ENCODE results near the gene MSMB.

DNA sequence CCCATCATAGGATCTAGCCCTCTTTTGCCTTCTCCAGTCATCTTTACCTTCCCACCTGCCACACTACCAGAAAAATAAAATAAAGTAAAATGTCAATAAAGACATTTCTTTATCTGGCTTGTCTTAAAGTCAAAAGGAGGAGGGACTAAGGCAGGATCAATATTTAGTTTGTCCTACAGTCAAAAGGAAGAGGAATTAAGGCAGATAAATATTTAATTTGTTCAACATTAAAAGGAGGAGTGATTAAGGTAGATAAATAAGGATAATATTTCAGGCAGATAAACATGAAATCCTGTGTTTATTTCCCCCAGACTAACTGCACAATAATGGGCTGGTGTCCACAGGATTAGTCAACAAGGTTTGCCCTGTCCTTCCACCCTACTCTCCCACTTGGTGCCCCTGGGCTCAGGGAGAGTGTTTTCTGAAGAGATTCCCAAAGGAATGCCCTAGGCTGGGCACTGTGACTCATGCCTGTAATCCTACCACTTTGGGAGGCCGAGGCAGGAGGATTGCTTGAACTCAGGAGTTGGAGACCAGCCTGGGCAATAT lies 18.3 kb upstream of the MSMB start:
- TF ChIP-seq GABPA (IDR thresholded peaks at IDR 0.05; ENCODE audit: low read depth) (no peak), POLR2AphosphoS5 (IDR thresholded peaks at IDR 0.05; ENCODE audit: low read depth) (no peak)
- TF ChIP-seq, protein P1, sequence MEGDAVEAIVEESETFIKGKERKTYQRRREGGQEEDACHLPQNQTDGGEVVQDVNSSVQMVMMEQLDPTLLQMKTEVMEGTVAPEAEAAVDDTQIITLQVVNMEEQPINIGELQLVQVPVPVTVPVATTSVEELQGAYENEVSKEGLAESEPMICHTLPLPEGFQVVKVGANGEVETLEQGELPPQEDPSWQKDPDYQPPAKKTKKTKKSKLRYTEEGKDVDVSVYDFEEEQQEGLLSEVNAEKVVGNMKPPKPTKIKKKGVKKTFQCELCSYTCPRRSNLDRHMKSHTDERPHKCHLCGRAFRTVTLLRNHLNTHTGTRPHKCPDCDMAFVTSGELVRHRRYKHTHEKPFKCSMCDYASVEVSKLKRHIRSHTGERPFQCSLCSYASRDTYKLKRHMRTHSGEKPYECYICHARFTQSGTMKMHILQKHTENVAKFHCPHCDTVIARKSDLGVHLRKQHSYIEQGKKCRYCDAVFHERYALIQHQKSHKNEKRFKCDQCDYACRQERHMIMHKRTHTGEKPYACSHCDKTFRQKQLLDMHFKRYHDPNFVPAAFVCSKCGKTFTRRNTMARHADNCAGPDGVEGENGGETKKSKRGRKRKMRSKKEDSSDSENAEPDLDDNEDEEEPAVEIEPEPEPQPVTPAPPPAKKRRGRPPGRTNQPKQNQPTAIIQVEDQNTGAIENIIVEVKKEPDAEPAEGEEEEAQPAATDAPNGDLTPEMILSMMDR (IDR thresholded peaks at IDR 0.05; ENCODE audit: insufficient read depth, low read length) = no peak
